GM12878 (cell line): ENCODE measurements around the gene FMN2. TPM values are rescaled to one million over a fixed set of nuclear protein-coding genes. Genes with fewer than 3 reads are reported as not detected.

Experiments used
- ATAC-seq: fragments of 200-7000 bp; cut with Tn5 transposase; 3 replicates; pipeline ENCODE4 v1.9.1; 2020; ENCODE audit warnings: mild to moderate bottlenecking, moderate library complexity
- BruUV-seq: library from RNA; stranded (reverse); fragments of 400-500 nt; replicated peaks from 2 replicates; lab custom pipeline; 2021; lab: Mats Ljungman, UMichigan
- CTCF ChIA-PET: fragments of 300-600 bp; sonication (Branson Sonifier 250); formaldehyde crosslinking; extraction: SDS; loops from one replicate; lab custom pipeline; 2021; ENCODE audit warnings: inconsistent platforms; lab: Yijun Ruan, JAX
- POLR2A ChIA-PET: fragments of 350-600 bp; formaldehyde crosslinking; extraction: SDS; loops from one replicate; lab custom pipeline; 2021; ENCODE audit warnings: inconsistent platforms; lab: Charles Lee
- RAD21 ChIA-PET: fragments of 300-600 bp; sonication (Branson Sonifier 250); formaldehyde crosslinking; loops from one replicate; lab custom pipeline; 2023; ENCODE audit warnings: antibody characterized with exemption; ENCODE audit not compliant: unreplicated experiment; lab: Charles Lee
- SMC1A ChIA-PET: fragments of 300-600 bp; sonication (Branson Sonifier 250); formaldehyde crosslinking; loops from one replicate; lab custom pipeline; 2023; ENCODE audit not compliant: unreplicated experiment, uncharacterized antibody; lab: Charles Lee
- DNase-seq: peaks from one replicate; pipeline ENCODE4 v3.0.0-alpha.2; 2011; ENCODE audit warnings: low read depth, low spot score
- FAIRE-seq: peaks from 3 replicates; lab custom pipeline; 2011; peaks lifted over from hg19 to GRCh38; lab: Jason Lieb, UNC
- H2AFZ ChIP-seq: 2 replicates; pipeline ENCODE4 v1.6.0; 2011; ENCODE audit warnings: low read depth, low read length, control low read depth; ENCODE audit not compliant: control insufficient read depth
- H3K27ac ChIP-seq: 2 replicates; pipeline ENCODE4 v1.5.1; 2011; ENCODE audit warnings: control low read depth; ENCODE audit not compliant: control insufficient read depth, insufficient read depth
- H3K27me3 ChIP-seq, 2 experiments: replicated peaks in 1 of 2; 2 replicates each; pipeline versions ENCODE4 v1.6.0 to v1.6.1; 2011; ENCODE audit warnings: low read length in 1 of 2; ENCODE audit not compliant: control insufficient read depth in 2 of 2, insufficient read depth in 2 of 2
- H3K36me3 ChIP-seq, 2 experiments: 2 replicates each; pipeline ENCODE4 v1.5.1; 2011; ENCODE audit warnings: low read length in 1 of 2; ENCODE audit not compliant: control insufficient read depth in 2 of 2, insufficient read depth in 2 of 2
- H3K4me1 ChIP-seq: 2 replicates; pipeline ENCODE4 v1.6.1; 2011; ENCODE audit warnings: mild to moderate bottlenecking, low read length, moderate library complexity, mixed read lengths; ENCODE audit not compliant: control insufficient read depth, insufficient read depth
- H3K4me2 ChIP-seq: 2 replicates; pipeline ENCODE4 v1.6.0; 2011; ENCODE audit warnings: control low read depth; ENCODE audit not compliant: control insufficient read depth, insufficient read depth
- H3K4me3 ChIP-seq: fragments of 200-600 bp; sonication (generic); 2 replicates; pipeline ENCODE4 v1.5.1; 2016
- H3K79me2 ChIP-seq: 2 replicates; pipeline ENCODE4 v1.6.0; 2011; ENCODE audit warnings: low read length; ENCODE audit not compliant: control insufficient read depth, insufficient read depth
- H3K9ac ChIP-seq: 2 replicates; pipeline ENCODE4 v1.8.0; 2011; ENCODE audit warnings: low read length, control low read depth, mixed read lengths; ENCODE audit not compliant: control insufficient read depth, insufficient read depth
- H3K9me3 ChIP-seq: replicated peaks from 3 replicates; pipeline ENCODE4 v1.5.1; 2011; ENCODE audit warnings: mild to moderate bottlenecking, low read length; ENCODE audit not compliant: control insufficient read depth, insufficient read depth
- H4K20me1 ChIP-seq: 2 replicates; pipeline ENCODE4 v1.6.0; 2011; ENCODE audit not compliant: control insufficient read depth, insufficient read depth
- EED ChIP-seq: sonication (generic); IDR thresholded peaks from 2 replicates; pipeline ENCODE4 v1.6.1; 2016; ENCODE audit warnings: antibody characterized with exemption, low read depth
- ESRRA ChIP-seq: IDR thresholded peaks from 2 replicates; pipeline ENCODE4 v1.6.1; 2012; ENCODE audit warnings: mild to moderate bottlenecking, low read length, improper control_type of control experiment
- EZH2 ChIP-seq: IDR thresholded peaks from 2 replicates; pipeline ENCODE4 v1.6.1; 2012; ENCODE audit warnings: low read depth, mild to moderate bottlenecking, control low read depth, inconsistent platforms, low read length, borderline replicate concordance; ENCODE audit not compliant: control insufficient read depth
- IKZF1 ChIP-seq: fragments of 450-650 bp; conservative IDR thresholded peaks from 2 replicates; pipeline ENCODE4 v1.6.1; 2017; ENCODE audit warnings: antibody characterized with exemption, mild to moderate bottlenecking
- KDM1A ChIP-seq: fragments of 200-600 bp; sonication (generic); IDR thresholded peaks from 2 replicates; pipeline ENCODE4 v1.6.1; 2016; ENCODE audit warnings: borderline replicate concordance
- MEF2A ChIP-seq: IDR thresholded peaks from 2 replicates; pipeline ENCODE4 v1.6.1; 2011; ENCODE audit warnings: low read depth, mild to moderate bottlenecking, low read length, moderate library complexity; ENCODE audit not compliant: insufficient read depth
- MLLT1 ChIP-seq: fragments of 450-650 bp; IDR thresholded peaks from 2 replicates; pipeline ENCODE4 v1.6.1; 2016; ENCODE audit warnings: mild to moderate bottlenecking
- NFYB ChIP-seq: IDR thresholded peaks from 2 replicates; pipeline ENCODE4 v1.6.1; 2011; ENCODE audit warnings: low read depth, mild to moderate bottlenecking, low read length, improper control_type of control experiment, moderate library complexity; ENCODE audit not compliant: insufficient read depth
- YBX1 ChIP-seq: fragments of 450-650 bp; IDR thresholded peaks from 2 replicates; pipeline ENCODE4 v1.6.1; 2016; ENCODE audit warnings: antibody characterized with exemption
- WGBS: methylation state at CpG from one replicate; pipeline ENCODE4 v1.1.6; 2016; ENCODE audit warnings: low lambda C conversion rate; ENCODE audit not compliant: insufficient replicate concordance, insufficient coverage; ENCODE audit errors: missing lambda C conversion rate; 5-methylcytosine and 5-hydroxymethylcytosine counted together
- in situ Hi-C: fragments of 300-500 bp; cut with MboI; formaldehyde crosslinking; loops from 9 replicates; pipeline ENCODE4 v1.14.3; 2018; ENCODE audit warnings: mixed read lengths
- intact Hi-C: fragments of 100-400 bp; cut with micrococcal nuclease; formaldehyde crosslinking; loops from one replicate; pipeline ENCODE4 v1.14.2; 2022; ENCODE audit not compliant: unreplicated experiment
- polyA plus RNA-seq, 11 experiments: library from polyadenylated mRNA; depleted of rRNA in 4 of 11; unstranded in 6 of 11; stranded (reverse) in 5 of 11; fragments of >200 nt; fragmentation: Nextera tagmentation in 4 of 11; fragmentation: Illumina TruSeq in 1 of 11; extraction: Ambion mirVana in 4 of 11; extraction: Trizol in 1 of 11; gene quantifications; 1 replicate in 1 of 11; 2 replicates in 10 of 11; pipeline versions ENCODE4 v1.2.1 to v1.2.3, GENCODE V29; 2011 to 2016; ENCODE audit warnings: inconsistent platforms in 2 of 11, missing spikeins in 2 of 11, low read depth in 1 of 11
- total RNA-seq, 4 experiments: library from RNA; depleted of rRNA in 3 of 4; stranded (reverse); fragments of >200 nt in 3 of 4; fragmentation: Illumina TruSeq in 1 of 4; extraction: Trizol in 1 of 4; gene quantifications; 2 replicates each; pipeline versions ENCODE4 v1.2.1 to v1.2.3, GENCODE V29; 2013 to 2021

The FMN2 gene
- total and polyA plus RNA-seq, 10 of the 15 experiments (the other 5 are each of a cell fraction or from before 2014, with no cell fraction given), result 0.60 TPM; not detected in 9

- TF ChIP-seq YBX1 (no peak), KDM1A (no peak), IKZF1 (no peak)
These were observed 10.1 kb downstream of the FMN2 start (continued) for GRCh38 chr1:240101737-240102136.

- no TSS peak for BruUV-seq
- H3K4me2 ChIP-seq, result no peak overlapping the region
- no peak overlapping the region for H3K9ac ChIP-seq
- no peaks in the 10 kb centered on the region for H3K9me3 ChIP-seq
- TF ChIP-seq NFYB, result no peak
- TF ChIP-seq MEF2A, result no peak
- TF ChIP-seq EZH2, result no peak
- no peak for TF ChIP-seq ESRRA
- no peak for TF ChIP-seq EED
- no peak for TF ChIP-seq MLLT1
- ATAC-seq (no peak), DNase-seq (no peak), FAIRE-seq (no peak)
- 3% methylated on average over 2 of the region's 2 CpGs for WGBS
- ChIA-PET RAD21 (interaction anchor here (0.7 kb wide), 1 partner anchor 84 kb away, joined by 4 read pairs; no protein-coding TSS in a partner anchor), CTCF (no interaction called here), SMC1A (no interaction called here), POLR2A (no interaction called here)
- H4K20me1 ChIP-seq, result no peaks in the 10 kb centered on the region
- in situ Hi-C loops (no loop called here), intact Hi-C loops (no loop called here)
- H3K36me3 ChIP-seq, result no peaks in the 10 kb centered on the region
- H3K79me2 ChIP-seq, result no peaks in the 10 kb centered on the region
- H3K4me1 ChIP-seq, result no peaks in the 10 kb centered on the region
- H3K27ac ChIP-seq, result no peak overlapping the region
- no peak overlapping the region for H3K4me3 ChIP-seq
- no peak overlapping the region for H2AFZ ChIP-seq
- H3K27me3 ChIP-seq, result no peaks in the 10 kb centered on the region
These were observed 13.0 kb downstream of the FMN2 start for GRCh38 chr1:240104672-240105071.
